ENCODE results near the gene DBF4. TPM values are rescaled to one million over a fixed set of nuclear protein-coding genes. Genes with fewer than 3 reads are reported as not detected.

Gene DBF4
- total RNA-seq, 1 experiment from 2014 or later = 55.4 TPM

Other genes with a start within 250 kb of the DBF4 start
- 0.15 to 0.89 TPM (median 0.62 TPM) in 3 replicates for gene RUNDC3B, start 248.1 kb upstream of the DBF4 start, total RNA-seq (2021)
- gene SLC25A40, start 133 bp upstream of the DBF4 start, total RNA-seq (2021) = 18.1 to 21.9 TPM (median 21.5 TPM) in 3 replicates
- gene ADAM22, start 57.8 kb downstream of the DBF4 start, total RNA-seq (2021) = 12.4 to 14.5 TPM (median 14.5 TPM) in 3 replicates